ENCODE measurements around the gene SGCD. TPM values are rescaled to one million over a fixed set of nuclear protein-coding genes. Genes with fewer than 3 reads are reported as not detected.
A peak's percentile ranks its signal among the peaks of the same experiment; 100 is the strongest.

Gene SGCD
- total and polyA plus RNA-seq, 11 donors: 17.4 to 150 (median 76.9) TPM

DNA sequence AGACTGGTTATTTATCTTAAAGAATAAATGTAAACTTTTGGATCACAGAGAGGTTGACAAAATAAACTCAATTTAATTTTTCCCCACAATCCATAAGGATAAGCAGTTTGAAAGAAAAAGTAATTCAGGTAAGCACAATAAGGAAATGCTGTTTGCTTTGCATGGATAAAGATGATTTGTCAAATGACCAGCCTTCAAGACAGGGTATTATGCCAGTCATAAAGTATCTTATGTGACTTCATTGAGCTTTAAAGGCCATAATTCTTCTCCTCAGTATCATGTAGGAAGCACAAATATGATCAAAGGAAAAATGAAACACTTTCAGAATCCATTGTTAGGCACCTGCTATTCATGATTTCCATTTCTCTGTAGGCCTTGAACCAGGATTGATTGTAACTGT is 342.5 kb downstream of the SGCD start:
- Histone ChIP-seq H3K4me1 (peaks cover 0 to 14% (median 0%) of the 10 kb centered on the region in 12 donors), H3K9me3 (no peaks in the 10 kb centered on the region), H3K36me3 (no peaks in the 10 kb centered on the region), H3K27me3 (no peaks in the 10 kb centered on the region), H3K4me3 (no peak overlapping the region), H3K27ac (no peak overlapping the region)
- no peak for TF ChIP-seq POLR2A (IDR thresholded peaks at IDR 0.05)
- TF ChIP-seq, protein P1, sequence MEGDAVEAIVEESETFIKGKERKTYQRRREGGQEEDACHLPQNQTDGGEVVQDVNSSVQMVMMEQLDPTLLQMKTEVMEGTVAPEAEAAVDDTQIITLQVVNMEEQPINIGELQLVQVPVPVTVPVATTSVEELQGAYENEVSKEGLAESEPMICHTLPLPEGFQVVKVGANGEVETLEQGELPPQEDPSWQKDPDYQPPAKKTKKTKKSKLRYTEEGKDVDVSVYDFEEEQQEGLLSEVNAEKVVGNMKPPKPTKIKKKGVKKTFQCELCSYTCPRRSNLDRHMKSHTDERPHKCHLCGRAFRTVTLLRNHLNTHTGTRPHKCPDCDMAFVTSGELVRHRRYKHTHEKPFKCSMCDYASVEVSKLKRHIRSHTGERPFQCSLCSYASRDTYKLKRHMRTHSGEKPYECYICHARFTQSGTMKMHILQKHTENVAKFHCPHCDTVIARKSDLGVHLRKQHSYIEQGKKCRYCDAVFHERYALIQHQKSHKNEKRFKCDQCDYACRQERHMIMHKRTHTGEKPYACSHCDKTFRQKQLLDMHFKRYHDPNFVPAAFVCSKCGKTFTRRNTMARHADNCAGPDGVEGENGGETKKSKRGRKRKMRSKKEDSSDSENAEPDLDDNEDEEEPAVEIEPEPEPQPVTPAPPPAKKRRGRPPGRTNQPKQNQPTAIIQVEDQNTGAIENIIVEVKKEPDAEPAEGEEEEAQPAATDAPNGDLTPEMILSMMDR (IDR thresholded peaks at IDR 0.05): no peak
- ATAC-seq (no peak), DNase-seq (no peak)
- intact Hi-C loops (cut with DNase I): no loop called here

DNA sequence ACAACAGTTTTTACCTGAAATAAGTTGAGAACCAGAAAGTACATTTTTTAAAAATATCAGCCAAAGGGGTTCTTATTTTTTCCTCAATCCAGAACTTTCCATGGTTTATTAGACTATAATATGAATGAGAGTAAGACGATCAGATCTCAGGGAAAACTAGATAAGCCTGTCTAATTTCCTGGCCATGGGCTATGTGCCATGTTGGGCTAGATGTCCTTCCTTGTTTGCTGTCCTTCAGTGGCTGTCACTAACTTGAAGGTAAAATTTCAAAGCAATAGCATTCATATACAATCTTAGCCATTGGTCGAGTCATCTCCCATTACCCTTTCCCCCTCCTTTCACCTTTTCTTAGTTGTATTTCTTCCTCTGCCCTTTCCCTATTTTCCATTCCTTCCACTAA is 343.7 kb downstream of the SGCD start:
- ATAC-seq (no peak), DNase-seq (no peak)
- intact Hi-C loops (cut with DNase I): no loop called here
- WGBS, 4 donors: 45 to 62% (median 51%) methylated on average over 2 of the region's 2 CpGs
- H3K27ac ChIP-seq: no peak overlapping the region
- no peaks in the 10 kb centered on the region for H3K27me3 ChIP-seq
- H3K4me3 ChIP-seq: no peak overlapping the region
- H3K4me1 ChIP-seq: peaks cover 0 to 19% (median 1%) of the 10 kb centered on the region in 12 donors
- H3K36me3 ChIP-seq: no peaks in the 10 kb centered on the region
- TF ChIP-seq, protein P1 (IDR thresholded peaks at IDR 0.05): no peak
- TF ChIP-seq POLR2A (IDR thresholded peaks at IDR 0.05): no peak
- no peaks in the 10 kb centered on the region for H3K9me3 ChIP-seq

DNA sequence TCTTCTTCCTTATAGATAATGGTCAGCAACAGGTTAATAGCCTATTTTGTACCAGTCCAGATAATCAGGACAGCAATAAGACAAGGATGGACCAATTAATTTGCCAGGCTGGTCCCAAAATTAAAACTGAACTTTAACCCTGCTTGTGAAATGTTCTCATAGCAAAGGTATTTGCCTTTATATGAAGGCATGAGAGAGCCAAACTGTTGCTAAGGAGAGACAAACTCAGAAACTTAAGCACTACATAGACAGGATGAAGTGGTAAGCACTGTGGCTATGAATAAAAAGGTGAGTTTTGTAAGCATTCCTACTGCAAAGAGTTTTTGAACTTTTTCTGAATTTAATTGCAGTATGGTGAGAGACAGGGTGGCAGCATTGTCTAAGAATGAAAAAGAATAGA is 348.4 kb downstream of the SGCD start:
- intact Hi-C loops (cut with DNase I): no loop called here
- H3K4me3 ChIP-seq: no peak overlapping the region
- ATAC-seq (peak in 3 of 4 donors; percentile 24 to 62 (median 35)), DNase-seq (no peak)
- no peaks in the 10 kb centered on the region for H3K27me3 ChIP-seq
- H3K9me3 ChIP-seq: no peaks in the 10 kb centered on the region
- peaks cover 0 to 42% (median 18%) of the 10 kb centered on the region in 12 donors for H3K4me1 ChIP-seq
- H3K36me3 ChIP-seq: no peaks in the 10 kb centered on the region
- H3K27ac ChIP-seq: peak overlapping the region in 6 of 12 donors; percentile 29 to 54 (median 44)
- no peak for TF ChIP-seq POLR2A (IDR thresholded peaks at IDR 0.05)
- TF ChIP-seq, protein P1 (IDR thresholded peaks at IDR 0.05): no peak

DNA sequence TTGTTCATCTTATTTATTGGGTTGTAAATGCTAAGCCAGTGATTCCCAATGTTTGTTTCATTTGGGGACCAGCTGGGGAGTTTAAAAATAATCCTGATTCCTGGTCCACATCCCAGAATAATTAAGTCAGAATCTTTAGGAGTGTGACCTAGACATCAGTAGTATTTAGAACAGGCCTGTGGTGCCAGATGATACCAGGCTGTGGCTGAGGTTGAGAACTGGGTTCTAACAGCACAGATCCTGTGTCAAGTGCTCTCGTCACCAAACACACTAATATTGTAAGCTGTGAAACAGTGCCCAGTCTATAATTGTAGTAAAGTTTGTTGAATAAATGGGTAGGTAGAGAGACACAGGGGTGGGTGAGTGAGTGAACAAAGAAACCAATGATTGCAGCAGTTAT is 351.0 kb downstream of the SGCD start:
- Histone ChIP-seq H3K4me3 (no peak overlapping the region), H3K36me3 (no peaks in the 10 kb centered on the region), H3K9me3 (no peaks in the 10 kb centered on the region), H3K4me1 (peaks cover 0 to 51% (median 22%) of the 10 kb centered on the region in 12 donors), H3K27me3 (no peaks in the 10 kb centered on the region), H3K27ac (peak overlapping the region in 8 of 12 donors; percentile 23 to 57 (median 43))
- ATAC-seq: peak; percentile 81 to 95 (median 92)
- 35 to 60% (median 42%) methylated on average over 1 of the region's 1 CpG for WGBS, 4 donors
- intact Hi-C loops (cut with DNase I): no loop called here
- TF ChIP-seq, protein P1 (IDR thresholded peaks at IDR 0.05): no peak
- peak in 4 of 5 donors; percentile 23 to 64 (median 51) for DNase-seq

Measured in heart left ventricle (tissue), 16 donors.